G401.6 (cell line): Measurements from ENCODE around the gene KIAA0319L.
"Not testable (repeated sequence)": the region's sequence is repeated elsewhere in the genome, so short reads cannot be mapped to it uniquely, and the experiment has no call there.

Experiments used
- FAIRE-seq: peaks from 2 replicates; lab custom pipeline; 2012; peaks lifted over from hg19 to GRCh38; lab: Jason Lieb, UNC

Gene KIAA0319L

GRCh38 chr1:35580949-35581388, 23.8 kb upstream of the KIAA0319L start:
- no peak for FAIRE-seq

- FAIRE-seq = no peak
These were observed 20.1 kb upstream of the KIAA0319L start for GRCh38 chr1:35577071-35577998.

- FAIRE-seq = not testable (repeated sequence)
These were observed 19.5 kb upstream of the KIAA0319L start for GRCh38 chr1:35576766-35577070.

- FAIRE-seq = no peak
These were observed 19.0 kb upstream of the KIAA0319L start for GRCh38 chr1:35576061-35576765.

GRCh38 chr1:35575416-35575958, 18.3 kb upstream of the KIAA0319L start:
- FAIRE-seq = no peak

- FAIRE-seq = no peak
These were observed 17.6 kb upstream of the KIAA0319L start for GRCh38 chr1:35574655-35575415.

- FAIRE-seq = no peak
These were observed 17.0 kb upstream of the KIAA0319L start for GRCh38 chr1:35574125-35574654.

- FAIRE-seq = no peak
These were observed 16.3 kb upstream of the KIAA0319L start, which contains the start of gene TFAP2E for GRCh38 chr1:35573198-35574124. Gene TFAP2E (plus strand): TSS chr1:35573314. CDS start chr1:35573578, 264 bp downstream.

GRCh38 chr1:35572296-35572695, 15.1 kb upstream of the KIAA0319L start:
- FAIRE-seq = no peak

GRCh38 chr1:35571263-35571662, 14.1 kb upstream of the KIAA0319L start:
- FAIRE-seq = no peak

- FAIRE-seq = no peak
These were observed 13.5 kb upstream of the KIAA0319L start for GRCh38 chr1:35570589-35571137.

- no peak for FAIRE-seq
These were observed 12.7 kb upstream of the KIAA0319L start for GRCh38 chr1:35569936-35570335.

GRCh38 chr1:35568975-35569395, 11.8 kb upstream of the KIAA0319L start:
- FAIRE-seq = peak; percentile 91

- no peak for FAIRE-seq
These were observed 10.8 kb upstream of the KIAA0319L start for GRCh38 chr1:35567947-35568558.

GRCh38 chr1:35565742-35566133, 8.5 kb upstream of the KIAA0319L start:
- FAIRE-seq = no peak

GRCh38 chr1:35564884-35565741, 7.9 kb upstream of the KIAA0319L start:
- no peak for FAIRE-seq

- FAIRE-seq = no peak
These were observed 7.1 kb upstream of the KIAA0319L start for GRCh38 chr1:35564037-35564883.

GRCh38 chr1:35563166-35563565, 6.0 kb upstream of the KIAA0319L start:
- no peak for FAIRE-seq
